NB4 (cell line): Measurements from ENCODE around the gene MSI1.

ENCODE experiments used
- POLR2A ChIP-seq: IDR thresholded peaks from 2 replicates; pipeline ENCODE4 v1.6.1; 2011; ENCODE audit warnings: mild to moderate bottlenecking; ENCODE audit not compliant: insufficient read length; ENCODE audit errors: extremely low read depth
- TF ChIP-seq, protein P1 (sequence below): IDR thresholded peaks from one replicate; pipeline ENCODE4 v1.5.1; 2012; ENCODE audit warnings: low read depth, low read length
- TF ChIP-seq, protein P2 (sequence below): IDR thresholded peaks from 2 replicates; pipeline ENCODE4 v1.6.1; 2011; ENCODE audit warnings: low read depth, low read length

DNA sequence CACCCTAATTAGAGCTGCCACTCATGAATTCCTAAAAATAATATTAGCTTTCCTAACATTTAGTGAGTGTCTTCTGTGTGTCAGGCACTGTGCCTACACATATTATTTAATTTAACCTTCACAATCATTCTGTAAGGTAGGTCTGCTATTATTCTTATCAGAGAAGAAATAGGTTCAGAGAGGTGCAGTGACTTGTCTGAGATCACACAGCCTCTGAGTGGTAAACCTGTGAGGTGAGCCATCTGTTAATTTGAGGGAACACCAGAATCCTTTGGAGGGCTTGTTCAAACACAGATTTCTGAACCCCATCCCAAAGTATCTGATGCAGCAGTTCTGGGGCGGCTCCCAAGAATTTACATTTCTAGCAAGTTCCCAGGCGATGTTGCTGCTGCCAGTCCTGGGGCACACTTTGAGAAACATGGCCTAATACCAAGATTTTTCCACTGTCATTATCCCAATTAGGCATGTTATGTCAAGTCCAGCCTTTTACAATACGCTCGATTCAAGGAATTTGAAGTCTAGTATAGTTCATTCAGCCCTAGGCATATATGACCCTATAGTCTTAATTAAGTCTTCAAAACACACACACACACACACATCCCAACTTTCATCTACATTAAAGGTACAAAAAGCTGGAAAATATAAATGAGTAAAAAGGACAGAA, 49.1 kb upstream of the MSI1 start:
- TF ChIP-seq, protein P1, sequence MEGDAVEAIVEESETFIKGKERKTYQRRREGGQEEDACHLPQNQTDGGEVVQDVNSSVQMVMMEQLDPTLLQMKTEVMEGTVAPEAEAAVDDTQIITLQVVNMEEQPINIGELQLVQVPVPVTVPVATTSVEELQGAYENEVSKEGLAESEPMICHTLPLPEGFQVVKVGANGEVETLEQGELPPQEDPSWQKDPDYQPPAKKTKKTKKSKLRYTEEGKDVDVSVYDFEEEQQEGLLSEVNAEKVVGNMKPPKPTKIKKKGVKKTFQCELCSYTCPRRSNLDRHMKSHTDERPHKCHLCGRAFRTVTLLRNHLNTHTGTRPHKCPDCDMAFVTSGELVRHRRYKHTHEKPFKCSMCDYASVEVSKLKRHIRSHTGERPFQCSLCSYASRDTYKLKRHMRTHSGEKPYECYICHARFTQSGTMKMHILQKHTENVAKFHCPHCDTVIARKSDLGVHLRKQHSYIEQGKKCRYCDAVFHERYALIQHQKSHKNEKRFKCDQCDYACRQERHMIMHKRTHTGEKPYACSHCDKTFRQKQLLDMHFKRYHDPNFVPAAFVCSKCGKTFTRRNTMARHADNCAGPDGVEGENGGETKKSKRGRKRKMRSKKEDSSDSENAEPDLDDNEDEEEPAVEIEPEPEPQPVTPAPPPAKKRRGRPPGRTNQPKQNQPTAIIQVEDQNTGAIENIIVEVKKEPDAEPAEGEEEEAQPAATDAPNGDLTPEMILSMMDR: no peak
- no peak for TF ChIP-seq POLR2A
- TF ChIP-seq, protein P2, sequence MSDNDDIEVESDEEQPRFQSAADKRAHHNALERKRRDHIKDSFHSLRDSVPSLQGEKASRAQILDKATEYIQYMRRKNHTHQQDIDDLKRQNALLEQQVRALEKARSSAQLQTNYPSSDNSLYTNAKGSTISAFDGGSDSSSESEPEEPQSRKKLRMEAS: no peak
